Left ventricle myocardium inferior (tissue), 1 donor: ENCODE data around the gene AMPD2. TPM values are rescaled to one million over a fixed set of nuclear protein-coding genes. Genes with fewer than 3 reads are reported as not detected.

Experiments used
- DNase-seq: peaks from one replicate; pipeline ENCODE4 v3.0.0-alpha.2; 2020
- H3K27ac ChIP-seq: fragments of 200-600 bp; replicated peaks from 2 replicates; pipeline ENCODE4 v1.8.0; 2021
- H3K27me3 ChIP-seq: fragments of 200-600 bp; 2 replicates; pipeline ENCODE4 v1.8.0; 2021; ENCODE audit warnings: low read depth
- H3K36me3 ChIP-seq: fragments of 200-600 bp; 2 replicates; pipeline ENCODE4 v1.8.0; 2021
- H3K4me1 ChIP-seq: fragments of 200-600 bp; 2 replicates; pipeline ENCODE4 v1.8.0; 2021
- H3K4me3 ChIP-seq: fragments of 200-600 bp; 2 replicates; pipeline ENCODE4 v1.8.0; 2021; ENCODE audit warnings: mild to moderate bottlenecking, moderate library complexity
- H3K9me3 ChIP-seq: fragments of 200-600 bp; replicated peaks from 2 replicates; pipeline ENCODE4 v1.8.0; 2021
- intact Hi-C: fragments of 100-400 bp; cut with micrococcal nuclease; formaldehyde crosslinking; loops from one replicate; pipeline ENCODE4 v1.11.0; 2022
- total RNA-seq: library from RNA; stranded (reverse); fragmentation: NEBNext Ultra II Directional; extraction: Animal tissue kit (Norgen Biotek cat#: 25700); gene quantifications from one replicate; pipeline ENCODE4 v1.2.1, GENCODE V29; 2021
- TF ChIP-seq, protein P1 (sequence below): fragments of 200-600 bp; IDR thresholded peaks from 2 replicates; pipeline ENCODE4 v1.8.0; 2021; ENCODE audit warnings: antibody characterized with exemption, mild to moderate bottlenecking, borderline replicate concordance
- donor health status: DM: no; HTN: yes; CAD: no; lungs with severe emphysema.

Gene AMPD2
- total RNA-seq, 1 donor from 2014 or later: 12.9 TPM

DNA sequence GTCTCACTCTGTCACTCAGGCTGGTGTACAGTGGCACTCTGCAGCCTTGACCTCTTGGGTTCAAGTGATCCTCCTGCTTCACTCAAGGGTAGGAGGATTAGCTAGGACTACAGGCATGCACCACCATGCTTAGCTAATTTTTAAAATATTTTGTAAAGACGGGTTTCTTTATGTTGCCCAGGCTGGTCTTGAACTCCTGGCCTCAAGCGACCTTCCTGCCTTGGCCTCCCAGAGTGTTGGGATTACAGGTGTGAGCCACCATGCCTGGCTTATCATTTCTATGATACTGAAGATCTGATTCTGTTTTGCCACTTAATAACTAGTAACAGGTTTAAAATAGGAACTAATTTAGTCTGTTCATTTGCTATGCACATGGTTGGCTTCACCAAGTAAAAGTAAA lies 37.6 kb upstream of the AMPD2 start:
- intact Hi-C loops: no loop called here
- Histone ChIP-seq H3K9me3 (no peaks in the 10 kb centered on the region), H3K27me3 (no peaks in the 10 kb centered on the region), H3K27ac (no peak overlapping the region), H3K4me1 (peaks cover 18% of the 10 kb centered on the region), H3K4me3 (no peak overlapping the region), H3K36me3 (peaks cover 76% of the 10 kb centered on the region)
- TF ChIP-seq, protein P1, sequence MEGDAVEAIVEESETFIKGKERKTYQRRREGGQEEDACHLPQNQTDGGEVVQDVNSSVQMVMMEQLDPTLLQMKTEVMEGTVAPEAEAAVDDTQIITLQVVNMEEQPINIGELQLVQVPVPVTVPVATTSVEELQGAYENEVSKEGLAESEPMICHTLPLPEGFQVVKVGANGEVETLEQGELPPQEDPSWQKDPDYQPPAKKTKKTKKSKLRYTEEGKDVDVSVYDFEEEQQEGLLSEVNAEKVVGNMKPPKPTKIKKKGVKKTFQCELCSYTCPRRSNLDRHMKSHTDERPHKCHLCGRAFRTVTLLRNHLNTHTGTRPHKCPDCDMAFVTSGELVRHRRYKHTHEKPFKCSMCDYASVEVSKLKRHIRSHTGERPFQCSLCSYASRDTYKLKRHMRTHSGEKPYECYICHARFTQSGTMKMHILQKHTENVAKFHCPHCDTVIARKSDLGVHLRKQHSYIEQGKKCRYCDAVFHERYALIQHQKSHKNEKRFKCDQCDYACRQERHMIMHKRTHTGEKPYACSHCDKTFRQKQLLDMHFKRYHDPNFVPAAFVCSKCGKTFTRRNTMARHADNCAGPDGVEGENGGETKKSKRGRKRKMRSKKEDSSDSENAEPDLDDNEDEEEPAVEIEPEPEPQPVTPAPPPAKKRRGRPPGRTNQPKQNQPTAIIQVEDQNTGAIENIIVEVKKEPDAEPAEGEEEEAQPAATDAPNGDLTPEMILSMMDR: no peak
- no peak for DNase-seq

DNA sequence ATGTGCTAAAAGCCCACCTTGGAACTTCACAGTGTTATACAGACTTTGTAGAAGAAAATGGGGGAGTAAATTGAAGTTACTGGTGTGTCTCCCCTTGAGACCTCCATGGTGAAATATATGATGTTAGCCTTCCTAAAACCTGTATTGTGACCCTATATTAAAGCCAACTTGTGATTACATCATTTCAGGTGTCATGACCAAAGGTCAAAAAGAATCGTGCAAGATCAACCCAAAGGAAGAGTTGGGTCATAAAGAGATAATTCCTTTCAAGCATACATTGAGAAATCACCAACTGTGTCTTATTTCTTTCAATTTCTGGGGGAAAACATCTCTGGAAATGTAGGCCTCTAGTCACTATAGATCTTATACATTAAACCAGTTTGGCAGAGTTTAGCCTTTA lies 34.9 kb upstream of the AMPD2 start:
- H3K27ac ChIP-seq: no peak overlapping the region
- H3K36me3 ChIP-seq: peaks cover 84% of the 10 kb centered on the region
- intact Hi-C loops: no loop called here
- TF ChIP-seq, protein P1: no peak
- no peak overlapping the region for H3K4me3 ChIP-seq
- H3K4me1 ChIP-seq: peaks cover 2% of the 10 kb centered on the region
- no peaks in the 10 kb centered on the region for H3K27me3 ChIP-seq
- no peaks in the 10 kb centered on the region for H3K9me3 ChIP-seq
- no peak for DNase-seq

DNA sequence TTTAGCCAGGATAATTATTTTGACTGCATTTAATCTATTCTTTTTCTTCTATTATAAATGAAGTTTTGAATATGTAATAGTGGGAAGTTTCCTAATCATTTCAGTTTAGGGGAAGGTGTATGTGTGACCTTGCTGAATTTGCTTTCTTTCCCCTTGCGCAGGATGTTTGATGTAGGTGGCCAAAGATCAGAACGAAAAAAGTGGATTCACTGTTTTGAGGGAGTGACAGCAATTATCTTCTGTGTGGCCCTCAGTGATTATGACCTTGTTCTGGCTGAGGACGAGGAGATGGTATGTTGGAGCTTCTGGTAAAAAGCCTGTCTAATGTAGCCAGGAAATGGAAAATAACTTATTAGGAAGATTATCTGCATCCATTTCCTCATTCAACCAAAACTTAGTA lies 33.6 kb upstream of the AMPD2 start:
- TF ChIP-seq, protein P1: no peak
- H3K9me3 ChIP-seq: no peaks in the 10 kb centered on the region
- peaks cover 85% of the 10 kb centered on the region for H3K36me3 ChIP-seq
- no peak overlapping the region for H3K27ac ChIP-seq
- H3K4me1 ChIP-seq: no peaks in the 10 kb centered on the region
- H3K27me3 ChIP-seq: no peaks in the 10 kb centered on the region
- intact Hi-C loops: no loop called here
- H3K4me3 ChIP-seq: no peak overlapping the region
- no peak for DNase-seq

DNA sequence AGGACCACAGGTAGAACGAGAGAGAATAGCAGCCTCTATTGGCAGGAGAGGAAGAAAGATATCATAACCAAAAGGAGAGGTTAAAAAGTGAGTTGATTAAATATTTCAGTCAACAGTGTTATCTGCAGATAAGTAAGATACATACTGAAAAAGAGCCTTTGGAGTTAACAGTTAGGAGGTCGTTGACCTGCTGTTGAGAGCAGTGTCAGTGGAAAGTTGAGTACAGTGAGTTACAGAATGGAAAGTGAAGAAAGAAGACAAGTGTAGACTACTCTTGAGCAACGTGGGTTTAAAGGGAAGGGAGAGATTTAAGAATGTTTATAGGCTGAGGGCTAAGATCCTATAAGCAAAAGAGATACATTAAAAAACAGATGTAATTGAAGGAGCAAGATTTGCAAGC lies 30.5 kb upstream of the AMPD2 start:
- Histone ChIP-seq H3K4me3 (no peak overlapping the region), H3K27me3 (no peaks in the 10 kb centered on the region), H3K4me1 (no peaks in the 10 kb centered on the region), H3K27ac (no peak overlapping the region), H3K9me3 (no peaks in the 10 kb centered on the region), H3K36me3 (peaks cover 91% of the 10 kb centered on the region)
- intact Hi-C loops: no loop called here
- no peak for DNase-seq
- TF ChIP-seq, protein P1: no peak

DNA sequence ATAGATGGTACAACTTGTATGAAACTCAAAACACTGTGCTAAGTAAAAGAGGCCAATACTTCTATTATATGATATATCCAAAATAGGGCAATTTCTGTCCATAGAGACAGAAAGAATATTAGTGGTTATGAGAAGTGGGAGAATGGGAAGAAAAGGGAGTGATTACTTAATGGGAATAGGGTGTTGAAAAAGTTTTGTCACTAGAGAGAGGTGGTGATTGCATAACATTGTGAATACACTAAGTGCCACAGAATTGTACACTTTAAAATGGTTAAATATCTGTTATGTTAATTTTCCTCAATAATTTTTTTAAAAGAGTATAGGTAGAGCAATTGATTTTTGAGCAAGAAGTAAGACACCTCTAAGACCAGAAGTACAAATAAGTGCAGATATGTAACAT lies 30.0 kb upstream of the AMPD2 start:
- Histone ChIP-seq H3K4me3 (no peak overlapping the region), H3K27me3 (no peaks in the 10 kb centered on the region), H3K4me1 (no peaks in the 10 kb centered on the region), H3K27ac (no peak overlapping the region), H3K36me3 (peaks cover 87% of the 10 kb centered on the region), H3K9me3 (no peaks in the 10 kb centered on the region)
- DNase-seq: no peak
- intact Hi-C loops: no loop called here
- TF ChIP-seq, protein P1: no peak

DNA sequence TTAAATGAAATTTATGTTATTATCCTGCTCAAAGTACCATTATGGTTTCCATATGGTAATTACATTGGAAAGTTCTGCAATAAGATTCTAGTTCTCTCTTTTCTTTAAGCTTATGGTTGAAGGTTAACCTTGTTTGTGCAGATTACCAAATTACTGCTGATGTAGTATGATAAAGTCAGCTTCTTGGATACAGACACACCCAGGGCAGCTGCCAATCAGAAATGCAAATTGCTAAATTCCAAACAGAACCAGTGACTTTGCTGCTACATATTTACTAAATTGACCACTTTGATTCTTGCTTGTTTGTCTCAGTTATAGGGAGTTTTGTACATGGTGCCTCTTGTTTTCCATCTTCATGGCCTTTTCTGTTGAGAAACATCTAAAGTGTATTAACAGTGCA lies 26.7 kb upstream of the AMPD2 start:
- no peaks in the 10 kb centered on the region for H3K9me3 ChIP-seq
- no peak overlapping the region for H3K27ac ChIP-seq
- intact Hi-C loops: no loop called here
- TF ChIP-seq, protein P1: no peak
- H3K4me1 ChIP-seq: no peaks in the 10 kb centered on the region
- DNase-seq: no peak
- H3K27me3 ChIP-seq: no peaks in the 10 kb centered on the region
- H3K36me3 ChIP-seq: peaks cover 85% of the 10 kb centered on the region
- no peak overlapping the region for H3K4me3 ChIP-seq
